Fibroblast of pulmonary artery (primary cell): ENCODE measurements around the gene KCNH1.

Experiments used
- DNase-seq: peaks from one replicate; pipeline ENCODE4 v3.0.0-alpha.2; 2010; ENCODE audit warnings: low read depth
- H3K4me3 ChIP-seq: replicated peaks from 2 replicates; pipeline ENCODE4 v1.5.1; 2011; ENCODE audit warnings: low read depth, mild to moderate bottlenecking, control low read depth, low read length, moderate library complexity
- CTCF ChIP-seq: IDR thresholded peaks from 2 replicates; pipeline ENCODE4 v1.5.1; 2011; ENCODE audit warnings: mild to moderate bottlenecking, control low read depth, low read length, inconsistent platforms; ENCODE audit errors: missing control alignments

KCNH1 gene

GRCh38 chr1:210912752-210913151, 221.2 kb downstream of the KCNH1 start:
- TF ChIP-seq CTCF, result no peak
- H3K4me3 ChIP-seq, result no peak overlapping the region
- no peak for DNase-seq

- no peak for TF ChIP-seq CTCF
- H3K4me3 ChIP-seq, result no peak overlapping the region
- DNase-seq, result no peak
Measured at GRCh38 chr1:210910020-210910575, 223.8 kb downstream of the KCNH1 start.

- DNase-seq, result no peak
- no peak for TF ChIP-seq CTCF
- no peak overlapping the region for H3K4me3 ChIP-seq
Measured at GRCh38 chr1:210908791-210909190, 225.2 kb downstream of the KCNH1 start.

DNA sequence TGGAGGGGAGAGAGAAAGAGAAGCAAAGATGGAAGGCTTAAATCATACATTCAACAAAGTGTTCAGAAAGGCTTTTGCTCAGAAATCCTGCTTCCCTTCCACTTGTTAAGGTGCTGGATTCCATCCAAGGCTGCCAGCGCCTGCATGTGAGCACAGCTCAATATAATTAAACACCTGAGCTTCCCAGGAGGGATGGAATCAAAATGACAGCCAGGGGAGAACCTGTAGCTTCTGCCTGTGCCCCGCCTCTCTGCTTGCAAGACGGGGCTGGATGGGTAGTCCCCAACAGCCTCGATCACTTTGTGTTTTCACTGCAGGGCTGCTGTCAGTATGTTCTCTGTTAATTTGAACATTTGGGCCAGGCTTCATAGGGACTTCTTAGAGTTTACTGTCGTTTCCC, 225.7 kb downstream of the KCNH1 start:
- no peak for TF ChIP-seq CTCF
- no peak overlapping the region for H3K4me3 ChIP-seq
- no peak for DNase-seq

DNA sequence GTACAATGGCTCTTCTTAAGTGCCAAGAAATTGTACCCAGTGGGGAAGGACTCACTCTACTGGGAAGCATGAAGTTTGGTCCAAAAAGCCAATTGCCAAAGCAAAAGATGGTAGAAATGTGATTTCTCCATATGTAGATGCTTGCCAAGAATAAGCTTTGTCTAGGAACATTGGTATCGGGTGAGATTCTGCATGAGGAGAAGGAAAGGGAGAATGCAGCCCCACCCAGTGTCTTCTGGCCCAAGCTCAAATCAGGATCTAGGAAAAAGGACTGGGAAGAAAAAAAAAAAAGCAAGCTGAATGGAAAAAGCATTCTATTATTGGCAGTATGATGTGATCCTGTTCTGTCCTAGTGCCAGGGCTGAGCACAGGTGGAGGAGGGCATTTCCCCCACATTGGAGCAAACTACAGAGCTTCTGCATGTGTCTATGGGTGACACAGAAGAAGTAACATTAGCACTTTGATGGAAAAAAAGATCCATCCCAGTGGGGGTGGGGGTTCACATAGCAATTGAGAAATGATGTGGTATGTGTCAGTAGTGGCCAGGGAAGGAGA, 226.6 kb downstream of the KCNH1 start:
- TF ChIP-seq CTCF, result no peak
- no peak overlapping the region for H3K4me3 ChIP-seq
- DNase-seq, result no peak

DNA sequence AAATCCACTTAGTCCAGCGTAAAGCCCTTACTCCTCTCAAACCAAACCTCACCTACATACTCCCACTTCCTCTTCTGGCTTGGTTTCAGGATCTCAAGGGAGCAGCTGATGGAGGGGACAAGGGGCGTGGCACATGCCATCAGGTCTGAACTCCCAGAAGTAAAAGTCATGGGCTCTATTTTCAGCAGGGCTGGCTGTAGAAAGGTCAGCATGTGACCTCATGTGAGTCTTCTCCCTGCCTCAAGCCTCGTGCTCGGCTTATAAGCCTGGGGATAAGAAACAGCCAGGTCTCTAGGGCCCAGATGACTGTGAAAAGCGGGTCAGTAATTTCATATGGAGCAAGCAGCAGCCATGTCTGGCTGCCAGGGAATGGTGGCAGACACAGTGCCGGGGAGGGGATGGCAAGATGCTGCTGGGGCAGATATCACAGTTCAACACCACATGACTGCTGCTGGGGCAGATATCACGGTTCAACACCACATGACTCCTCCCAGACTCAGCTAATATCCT, 227.9 kb downstream of the KCNH1 start:
- H3K4me3 ChIP-seq, result no peak overlapping the region
- no peak for DNase-seq
- TF ChIP-seq CTCF, result no peak

DNA sequence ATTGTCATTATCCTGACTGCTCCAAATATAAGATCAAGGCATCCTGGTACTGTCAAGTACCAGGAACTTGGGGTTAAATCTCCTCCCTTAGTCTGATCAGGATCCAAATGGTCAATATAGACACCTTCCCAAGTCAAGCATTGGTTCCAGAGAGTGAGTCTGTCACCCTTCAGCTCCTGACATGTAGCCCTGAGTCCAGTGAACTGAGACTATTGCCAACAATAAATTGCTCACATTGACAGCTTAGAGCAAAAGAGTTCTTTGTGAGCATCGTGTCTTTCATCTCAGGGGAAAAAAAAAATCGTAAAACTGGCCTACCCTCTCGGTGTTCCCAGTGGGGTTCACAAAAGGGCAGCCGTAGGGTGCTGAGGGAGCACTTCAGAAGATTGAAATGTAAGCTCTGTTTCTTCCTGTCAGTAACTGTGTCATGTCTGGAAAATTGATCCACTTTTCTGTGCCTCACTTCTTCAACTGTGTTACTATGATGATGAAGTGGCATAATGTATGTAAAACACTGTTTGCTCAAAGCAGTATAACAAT, 228.5 kb downstream of the KCNH1 start:
- DNase-seq, result no peak
- H3K4me3 ChIP-seq, result no peak overlapping the region
- no peak for TF ChIP-seq CTCF
